Measurements from ENCODE around the gene PKD1. TPM values are rescaled to one million over a fixed set of nuclear protein-coding genes. Genes with fewer than 3 reads are reported as not detected.

The PKD1 gene
- total RNA-seq, 1 donor from 2014 or later = 80.2 TPM

GRCh38 chr16:2046893-2047329 is 88.8 kb downstream of the PKD1 start:
- peak overlapping the region; percentile 75 for H3K4me3 ChIP-seq (ENCODE audit: low read depth, low read length)
- no peak for DNase-seq (ENCODE audit: low read depth)
- TF ChIP-seq, protein P1, sequence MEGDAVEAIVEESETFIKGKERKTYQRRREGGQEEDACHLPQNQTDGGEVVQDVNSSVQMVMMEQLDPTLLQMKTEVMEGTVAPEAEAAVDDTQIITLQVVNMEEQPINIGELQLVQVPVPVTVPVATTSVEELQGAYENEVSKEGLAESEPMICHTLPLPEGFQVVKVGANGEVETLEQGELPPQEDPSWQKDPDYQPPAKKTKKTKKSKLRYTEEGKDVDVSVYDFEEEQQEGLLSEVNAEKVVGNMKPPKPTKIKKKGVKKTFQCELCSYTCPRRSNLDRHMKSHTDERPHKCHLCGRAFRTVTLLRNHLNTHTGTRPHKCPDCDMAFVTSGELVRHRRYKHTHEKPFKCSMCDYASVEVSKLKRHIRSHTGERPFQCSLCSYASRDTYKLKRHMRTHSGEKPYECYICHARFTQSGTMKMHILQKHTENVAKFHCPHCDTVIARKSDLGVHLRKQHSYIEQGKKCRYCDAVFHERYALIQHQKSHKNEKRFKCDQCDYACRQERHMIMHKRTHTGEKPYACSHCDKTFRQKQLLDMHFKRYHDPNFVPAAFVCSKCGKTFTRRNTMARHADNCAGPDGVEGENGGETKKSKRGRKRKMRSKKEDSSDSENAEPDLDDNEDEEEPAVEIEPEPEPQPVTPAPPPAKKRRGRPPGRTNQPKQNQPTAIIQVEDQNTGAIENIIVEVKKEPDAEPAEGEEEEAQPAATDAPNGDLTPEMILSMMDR (conservative IDR thresholded peaks at IDR 0.05; ENCODE audit: low read depth, low read length) = no peak

- DNase-seq (ENCODE audit: low read depth) = no peak
- no peak overlapping the region for H3K4me3 ChIP-seq (ENCODE audit: low read depth, low read length)
- TF ChIP-seq, protein P1 (conservative IDR thresholded peaks at IDR 0.05; ENCODE audit: low read depth, low read length) = no peak
These were observed 89.5 kb downstream of the PKD1 start for GRCh38 chr16:2045965-2046892.

GRCh38 chr16:2044541-2044940 is 91.2 kb downstream of the PKD1 start:
- TF ChIP-seq, protein P1 (conservative IDR thresholded peaks at IDR 0.05; ENCODE audit: low read depth, low read length) = no peak
- DNase-seq (ENCODE audit: low read depth) = no peak
- no peak overlapping the region for H3K4me3 ChIP-seq (ENCODE audit: low read depth, low read length)

- no peak for DNase-seq (ENCODE audit: low read depth)
- H3K4me3 ChIP-seq (ENCODE audit: low read depth, low read length) = no peak overlapping the region
- TF ChIP-seq, protein P1 (conservative IDR thresholded peaks at IDR 0.05; ENCODE audit: low read depth, low read length) = no peak
These were observed 91.8 kb downstream of the PKD1 start for GRCh38 chr16:2043667-2044451.

DNA sequence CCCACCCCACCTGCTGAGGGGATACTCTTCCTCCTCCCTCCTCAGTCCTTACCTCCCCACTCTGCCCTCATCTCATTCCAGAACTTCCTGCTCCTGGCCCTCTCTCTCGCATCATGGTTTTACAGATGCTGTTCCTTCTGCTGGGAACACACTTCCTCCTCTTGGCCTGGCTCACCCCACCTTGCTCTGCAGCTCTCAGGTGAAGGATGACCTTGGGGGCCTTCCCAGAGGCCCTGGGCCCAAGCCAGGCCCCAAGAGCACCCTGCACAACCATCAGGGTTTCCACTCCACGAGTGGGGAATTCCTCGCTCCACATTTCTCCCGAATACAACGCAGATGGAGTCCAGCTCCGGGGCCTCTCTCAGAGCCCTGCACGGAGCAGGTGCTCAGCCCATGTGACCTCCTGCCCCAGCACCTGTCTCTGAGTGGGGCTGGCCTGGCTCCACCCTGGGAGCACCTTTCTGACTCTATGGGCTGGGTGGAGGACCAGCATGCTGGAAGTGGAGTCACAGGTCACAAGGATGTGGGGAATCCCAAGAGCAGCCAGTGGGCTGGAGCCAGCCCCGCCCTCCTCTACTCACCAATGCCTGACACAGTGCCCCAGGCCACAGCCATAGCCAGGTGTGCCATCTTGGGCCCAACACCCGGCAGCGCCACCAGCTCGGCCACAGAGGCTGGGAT is 92.6 kb downstream of the PKD1 start:
- H3K4me3 ChIP-seq (ENCODE audit: low read depth, low read length) = no peak overlapping the region
- DNase-seq (ENCODE audit: low read depth) = no peak
- TF ChIP-seq, protein P1 (conservative IDR thresholded peaks at IDR 0.05; ENCODE audit: low read depth, low read length) = no peak

- DNase-seq (ENCODE audit: low read depth) = no peak
- no peak overlapping the region for H3K4me3 ChIP-seq (ENCODE audit: low read depth, low read length)
- TF ChIP-seq, protein P1 (conservative IDR thresholded peaks at IDR 0.05; ENCODE audit: low read depth, low read length) = no peak
These were observed 93.3 kb downstream of the PKD1 start for GRCh38 chr16:2042171-2042985.

Measured in epithelial cell of proximal tubule (primary cell).